ENCODE data around the gene RAD51B. TPM values are rescaled to one million over a fixed set of nuclear protein-coding genes. Genes with fewer than 3 reads are reported as not detected.

The RAD51B gene
- polyA plus RNA-seq, 1 donor (not counting 4 experiments of a cell fraction or from before 2014, with no cell fraction given): 13.3 TPM

- no peak overlapping the region for H3K27ac ChIP-seq (ENCODE audit: control insufficient read depth, insufficient read depth, low read length)
- peaks cover under 1% of the 10 kb centered on the region for H3K4me1 ChIP-seq (ENCODE audit: control insufficient read depth, extremely low read depth, insufficient read depth, low read length)
- no peaks in the 10 kb centered on the region for H3K79me2 ChIP-seq (ENCODE audit: control insufficient read depth, insufficient read depth, low read length)
- DNase-seq (ENCODE audit: low read depth, low spot score): no peak
- H2AFZ ChIP-seq (ENCODE audit: control insufficient read depth, low read length): no peak overlapping the region
- TF ChIP-seq CTCF (optimal IDR thresholded peaks at IDR 0.05 in 1 of 3, IDR thresholded peaks at IDR 0.05 in 1 of 3, conservative IDR thresholded peaks at IDR 0.05 in 1 of 3; ENCODE audit: extremely low read depth in 1 of 3, insufficient read depth in 2 of 3, low read length in 3 of 3) (no peak), EZH2 (IDR thresholded peaks at IDR 0.05; ENCODE audit: low read length) (no peak)
- no peaks in the 10 kb centered on the region for H3K9me1 ChIP-seq (ENCODE audit: control insufficient read depth, extremely low read depth, insufficient read depth, low read length)
- H3K36me3 ChIP-seq (ENCODE audit: control insufficient read depth in 2 of 2, extremely low read depth in 1 of 2, insufficient read depth in 2 of 2, low read length in 2 of 2): no peaks in the 10 kb centered on the region
- dilution Hi-C loops (cut with MboI; ENCODE audit: extremely low pct_ligation_motif_present, low sequenced_read_pairs): no loop called here
- H3K4me3 ChIP-seq (ENCODE audit: control insufficient read depth in 2 of 3, extremely low read depth in 1 of 3, insufficient read depth in 2 of 3, low read depth in 1 of 3, low read length in 3 of 3): no peak overlapping the region
- no peaks in the 10 kb centered on the region for H3K27me3 ChIP-seq (ENCODE audit: control insufficient read depth, extremely low read depth, insufficient read depth, low read length)
- H3K9ac ChIP-seq (ENCODE audit: control insufficient read depth, extremely low read depth, insufficient read depth, low read length): no peak overlapping the region
- no peaks in the 10 kb centered on the region for H3K9me3 ChIP-seq (ENCODE audit: control insufficient read depth, low read depth, low read length)
- no peak for FAIRE-seq
- H3K4me2 ChIP-seq (ENCODE audit: control insufficient read depth, extremely low read depth, insufficient read depth, low read depth, low read length): no peak overlapping the region
- no peaks in the 10 kb centered on the region for H4K20me1 ChIP-seq (ENCODE audit: control insufficient read depth, extremely low read depth, insufficient read depth, low read length)
These were observed 892.2 kb downstream of the RAD51B start for GRCh38 chr14:68711561-68712309.

- dilution Hi-C loops (cut with MboI; ENCODE audit: extremely low pct_ligation_motif_present, low sequenced_read_pairs): no loop called here
- TF ChIP-seq EZH2 (IDR thresholded peaks at IDR 0.05; ENCODE audit: low read length) (no peak), CTCF (optimal IDR thresholded peaks at IDR 0.05 in 1 of 3, IDR thresholded peaks at IDR 0.05 in 1 of 3, conservative IDR thresholded peaks at IDR 0.05 in 1 of 3; ENCODE audit: extremely low read depth in 1 of 3, insufficient read depth in 2 of 3, low read length in 3 of 3) (no peak)
- no peaks in the 10 kb centered on the region for H3K27me3 ChIP-seq (ENCODE audit: control insufficient read depth, extremely low read depth, insufficient read depth, low read length)
- no peaks in the 10 kb centered on the region for H3K4me1 ChIP-seq (ENCODE audit: control insufficient read depth, extremely low read depth, insufficient read depth, low read length)
- H3K9me1 ChIP-seq (ENCODE audit: control insufficient read depth, extremely low read depth, insufficient read depth, low read length): no peaks in the 10 kb centered on the region
- H4K20me1 ChIP-seq (ENCODE audit: control insufficient read depth, extremely low read depth, insufficient read depth, low read length): no peaks in the 10 kb centered on the region
- H3K9me3 ChIP-seq (ENCODE audit: control insufficient read depth, low read depth, low read length): no peaks in the 10 kb centered on the region
- DNase-seq (ENCODE audit: low read depth, low spot score) (no peak), FAIRE-seq (no peak)
- H3K9ac ChIP-seq (ENCODE audit: control insufficient read depth, extremely low read depth, insufficient read depth, low read length): no peak overlapping the region
- no peak overlapping the region for H3K4me2 ChIP-seq (ENCODE audit: control insufficient read depth, extremely low read depth, insufficient read depth, low read depth, low read length)
- H3K27ac ChIP-seq (ENCODE audit: control insufficient read depth, insufficient read depth, low read length): no peak overlapping the region
- H3K36me3 ChIP-seq (ENCODE audit: control insufficient read depth in 2 of 2, extremely low read depth in 1 of 2, insufficient read depth in 2 of 2, low read length in 2 of 2): no peaks in the 10 kb centered on the region
- no peak overlapping the region for H3K4me3 ChIP-seq (ENCODE audit: control insufficient read depth in 2 of 3, extremely low read depth in 1 of 3, insufficient read depth in 2 of 3, low read depth in 1 of 3, low read length in 3 of 3)
- no peaks in the 10 kb centered on the region for H3K79me2 ChIP-seq (ENCODE audit: control insufficient read depth, insufficient read depth, low read length)
- no peak overlapping the region for H2AFZ ChIP-seq (ENCODE audit: control insufficient read depth, low read length)
These were observed 893.3 kb downstream of the RAD51B start for GRCh38 chr14:68712703-68713370.

Data from keratinocyte (primary cell).